Caco-2 (cell line): Measurements from ENCODE around the gene SPPL2B. TPM values are rescaled to one million over a fixed set of nuclear protein-coding genes. Genes with fewer than 3 reads are reported as not detected.
A peak's percentile ranks its signal among the peaks of the same experiment; 100 is the strongest.

Experiments
- BruUV-seq: library from RNA; stranded (reverse); fragments of 400-500 nt; replicated peaks from 2 replicates; lab custom pipeline; 2021; lab: Mats Ljungman, UMichigan
- CTCF ChIA-PET: fragments of 300-600 bp; sonication (Branson Sonifier 250); formaldehyde crosslinking; loops from one replicate; lab custom pipeline; 2022; ENCODE audit warnings: antibody characterized with exemption; lab: Charles Lee
- POLR2A ChIA-PET: fragments of 300-600 bp; sonication (Branson Sonifier 250); formaldehyde crosslinking; loops from one replicate; lab custom pipeline; 2022; ENCODE audit warnings: antibody characterized with exemption; lab: Charles Lee
- DNase-seq, 2 experiments: peaks; one replicate each; pipeline versions ENCODE4 v3.0.0 to v3.0.0-alpha.2; 2020 to 2022
- H3K27me3 ChIP-seq: replicated peaks from 2 replicates; pipeline ENCODE4 v1.6.0; 2011; ENCODE audit warnings: low read length; ENCODE audit not compliant: control insufficient read depth, insufficient read depth
- H3K36me3 ChIP-seq: 2 replicates; pipeline ENCODE4 v1.5.1; 2011; ENCODE audit warnings: low read length; ENCODE audit not compliant: control insufficient read depth, insufficient read depth
- H3K4me1 ChIP-seq: fragments of 250-450 bp; sonication (Bioruptor Pico); 2 replicates; pipeline ENCODE4 v1.5.1; 2020; ENCODE audit warnings: mild to moderate bottlenecking
- H3K4me3 ChIP-seq: 2 replicates; pipeline ENCODE4 v1.5.1; 2011; ENCODE audit warnings: low read depth, mild to moderate bottlenecking, control low read depth, low read length
- H3K9me3 ChIP-seq: fragments of 250-450 bp; sonication (Bioruptor Pico); 2 replicates; pipeline ENCODE4 v1.5.1; 2020; ENCODE audit warnings: mild to moderate bottlenecking, moderate library complexity
- H3K27ac Mint-ChIP-seq: one replicate; pipeline ENCODE4 v1.8.0; 2022; ENCODE audit warnings: mixed read lengths; ENCODE audit not compliant: unreplicated experiment
- H3K27me3 Mint-ChIP-seq: one replicate; pipeline ENCODE4 v1.8.0; 2022; ENCODE audit warnings: mixed read lengths; ENCODE audit not compliant: insufficient read depth, unreplicated experiment
- H3K36me3 Mint-ChIP-seq: one replicate; pipeline ENCODE4 v1.8.0; 2022; ENCODE audit warnings: mild to moderate bottlenecking, mixed read lengths; ENCODE audit not compliant: insufficient read depth, unreplicated experiment
- H3K4me1 Mint-ChIP-seq: one replicate; pipeline ENCODE4 v1.8.0; 2022; ENCODE audit warnings: low read depth, mixed read lengths; ENCODE audit not compliant: unreplicated experiment
- H3K4me3 Mint-ChIP-seq: one replicate; pipeline ENCODE4 v1.8.0; 2022; ENCODE audit warnings: mild to moderate bottlenecking, moderate library complexity, mixed read lengths; ENCODE audit not compliant: unreplicated experiment
- H3K9me3 Mint-ChIP-seq: one replicate; pipeline ENCODE4 v1.8.0; 2022; ENCODE audit warnings: mixed read lengths; ENCODE audit not compliant: unreplicated experiment
- intact Hi-C: fragments of 100-400 bp; cut with micrococcal nuclease; formaldehyde crosslinking; loops from one replicate; pipeline ENCODE4 v1.10.0; 2022; ENCODE audit not compliant: unreplicated experiment
- total RNA-seq: library from RNA; stranded (reverse); gene quantifications from 2 replicates; pipeline ENCODE4 v1.2.3, GENCODE V29; 2022
- TF ChIP-seq, protein P1 (sequence below), 2 experiments: fragments of 200-600 bp in 1 of 2; IDR thresholded peaks; 1 replicate in 1 of 2; 2 replicates in 1 of 2; pipeline versions ENCODE4 v1.5.1 to v1.8.0; 2011 to 2022; ENCODE audit warnings: antibody characterized with exemption in 1 of 2, control low read depth in 1 of 2, inconsistent platforms in 1 of 2, low read depth in 1 of 2, low read length in 1 of 2, mild to moderate bottlenecking in 1 of 2, moderate library complexity in 1 of 2; ENCODE audit not compliant: insufficient read depth in 1 of 2, severe bottlenecking in 1 of 2, unreplicated experiment in 1 of 2

Gene SPPL2B
- total RNA-seq, 1 experiment from 2014 or later: 92.3 TPM

DNA sequence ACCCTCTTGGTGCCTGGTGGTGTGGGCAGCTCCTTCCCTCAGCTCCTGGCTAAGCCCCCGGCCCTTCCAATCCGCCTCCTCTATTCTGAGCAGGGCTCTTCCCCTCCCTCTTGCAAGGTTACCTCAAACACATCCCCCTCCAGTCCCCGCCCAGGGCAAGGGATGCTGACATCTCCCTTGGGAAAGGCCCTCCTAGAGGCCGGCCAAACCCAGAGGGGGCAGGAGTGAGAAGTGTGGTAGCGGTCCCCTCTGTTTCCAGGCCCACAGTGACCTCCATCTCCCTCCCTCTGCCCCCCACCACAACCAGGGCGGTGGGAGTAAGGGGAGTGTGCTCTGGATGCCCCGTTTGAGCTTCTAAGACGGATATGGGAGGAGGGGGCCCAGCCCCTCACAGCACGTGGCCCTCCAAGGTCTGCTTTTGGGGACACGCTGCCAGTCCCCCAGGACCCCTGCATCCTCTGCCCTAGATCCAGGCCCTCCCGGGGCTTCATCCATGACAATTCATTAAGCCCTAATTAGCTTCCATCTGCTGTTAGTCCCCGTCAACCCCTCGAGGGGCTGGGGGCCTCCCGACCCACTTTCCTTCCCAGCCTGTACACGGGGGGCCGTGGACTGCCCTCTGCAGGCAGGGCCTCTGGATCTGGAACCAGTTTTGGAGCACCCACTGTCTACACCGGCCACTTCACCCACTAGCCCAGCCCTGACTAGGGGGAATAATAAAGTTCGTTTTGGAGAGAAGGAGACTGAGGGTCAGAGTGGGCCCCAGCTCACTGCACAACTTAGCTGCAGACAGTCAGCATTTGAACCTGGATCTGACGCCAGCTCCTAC, 22.8 kb upstream of the SPPL2B start:
- no peaks in the 10 kb centered on the region for H3K9me3 Mint-ChIP-seq
- H3K4me3 Mint-ChIP-seq: no peak overlapping the region
- H3K4me1 ChIP-seq: 0 out of 2 replicates have a peak, but pooled peaks cover 3% of the 10 kb centered on the region
- no peak for DNase-seq
- TF ChIP-seq, protein P1, sequence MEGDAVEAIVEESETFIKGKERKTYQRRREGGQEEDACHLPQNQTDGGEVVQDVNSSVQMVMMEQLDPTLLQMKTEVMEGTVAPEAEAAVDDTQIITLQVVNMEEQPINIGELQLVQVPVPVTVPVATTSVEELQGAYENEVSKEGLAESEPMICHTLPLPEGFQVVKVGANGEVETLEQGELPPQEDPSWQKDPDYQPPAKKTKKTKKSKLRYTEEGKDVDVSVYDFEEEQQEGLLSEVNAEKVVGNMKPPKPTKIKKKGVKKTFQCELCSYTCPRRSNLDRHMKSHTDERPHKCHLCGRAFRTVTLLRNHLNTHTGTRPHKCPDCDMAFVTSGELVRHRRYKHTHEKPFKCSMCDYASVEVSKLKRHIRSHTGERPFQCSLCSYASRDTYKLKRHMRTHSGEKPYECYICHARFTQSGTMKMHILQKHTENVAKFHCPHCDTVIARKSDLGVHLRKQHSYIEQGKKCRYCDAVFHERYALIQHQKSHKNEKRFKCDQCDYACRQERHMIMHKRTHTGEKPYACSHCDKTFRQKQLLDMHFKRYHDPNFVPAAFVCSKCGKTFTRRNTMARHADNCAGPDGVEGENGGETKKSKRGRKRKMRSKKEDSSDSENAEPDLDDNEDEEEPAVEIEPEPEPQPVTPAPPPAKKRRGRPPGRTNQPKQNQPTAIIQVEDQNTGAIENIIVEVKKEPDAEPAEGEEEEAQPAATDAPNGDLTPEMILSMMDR (IDR thresholded peaks at IDR 0.05; ENCODE audit: insufficient read depth in 1 of 2, low read depth in 1 of 2, low read length in 1 of 2, severe bottlenecking in 1 of 2, unreplicated experiment in 1 of 2): no peak
- H3K27me3 ChIP-seq: no peaks in the 10 kb centered on the region
- H3K4me3 ChIP-seq: no peak overlapping the region
- no peaks in the 10 kb centered on the region for H3K27me3 Mint-ChIP-seq
- no peaks in the 10 kb centered on the region for H3K9me3 ChIP-seq
- no peaks in the 10 kb centered on the region for H3K36me3 Mint-ChIP-seq
- no TSS peak for BruUV-seq
- no peak overlapping the region for H3K27ac Mint-ChIP-seq
- ChIA-PET CTCF (interaction anchor here (1.0 kb wide), 1 partner anchor 89 kb away, joined by 3 read pairs; no protein-coding TSS in a partner anchor), POLR2A (no interaction called here)
- intact Hi-C loops: no loop called here
- H3K36me3 ChIP-seq: no peaks in the 10 kb centered on the region
- peaks cover 6% of the 10 kb centered on the region for H3K4me1 Mint-ChIP-seq

DNA sequence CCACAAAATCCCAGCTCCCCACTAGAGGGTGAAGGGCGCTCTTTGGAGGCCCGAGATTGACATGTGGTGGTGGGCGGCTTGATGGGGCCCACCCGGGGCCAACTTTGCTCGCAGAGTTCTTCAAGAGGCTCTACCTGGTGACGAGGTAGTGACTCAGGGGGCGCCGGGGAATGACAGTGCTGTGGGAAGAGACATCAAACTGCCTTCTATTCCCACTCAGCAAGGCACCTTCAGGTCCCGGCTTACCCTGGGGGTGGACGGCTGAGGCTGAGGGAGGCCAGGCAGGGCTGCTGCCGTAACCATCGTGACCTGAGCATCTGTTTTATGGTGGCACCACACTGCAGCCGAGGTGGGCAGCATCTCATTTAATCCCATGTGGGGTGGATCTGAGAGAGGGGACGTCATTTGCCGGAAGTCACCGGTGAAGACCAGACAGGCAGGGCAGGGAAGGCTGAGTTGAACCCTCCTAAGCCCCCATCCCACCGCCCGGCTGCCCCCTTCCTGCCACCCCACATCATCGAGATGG, 22.1 kb upstream of the SPPL2B start:
- Histone ChIP-seq H3K4me3 (no peak overlapping the region), H3K27me3 (no peaks in the 10 kb centered on the region), H3K4me1 (0 out of 2 replicates have a peak, but pooled peaks cover 3% of the 10 kb centered on the region), H3K9me3 (no peaks in the 10 kb centered on the region), H3K36me3 (no peaks in the 10 kb centered on the region)
- peaks cover 6% of the 10 kb centered on the region for H3K4me1 Mint-ChIP-seq
- no peak for DNase-seq
- H3K27me3 Mint-ChIP-seq: no peaks in the 10 kb centered on the region
- intact Hi-C loops: no loop called here
- POLR2A ChIA-PET: no interaction called here
- no peak overlapping the region for H3K27ac Mint-ChIP-seq
- no peak overlapping the region for H3K4me3 Mint-ChIP-seq
- no peaks in the 10 kb centered on the region for H3K36me3 Mint-ChIP-seq
- CTCF ChIA-PET: interaction anchor here (1.0 kb wide), 1 partner anchor 88 kb away, joined by 3 read pairs; no protein-coding TSS in a partner anchor
- no peaks in the 10 kb centered on the region for H3K9me3 Mint-ChIP-seq
- BruUV-seq: no TSS peak
- TF ChIP-seq, protein P1 (IDR thresholded peaks at IDR 0.05; ENCODE audit: insufficient read depth in 1 of 2, low read depth in 1 of 2, low read length in 1 of 2, severe bottlenecking in 1 of 2, unreplicated experiment in 1 of 2): no peak

DNA sequence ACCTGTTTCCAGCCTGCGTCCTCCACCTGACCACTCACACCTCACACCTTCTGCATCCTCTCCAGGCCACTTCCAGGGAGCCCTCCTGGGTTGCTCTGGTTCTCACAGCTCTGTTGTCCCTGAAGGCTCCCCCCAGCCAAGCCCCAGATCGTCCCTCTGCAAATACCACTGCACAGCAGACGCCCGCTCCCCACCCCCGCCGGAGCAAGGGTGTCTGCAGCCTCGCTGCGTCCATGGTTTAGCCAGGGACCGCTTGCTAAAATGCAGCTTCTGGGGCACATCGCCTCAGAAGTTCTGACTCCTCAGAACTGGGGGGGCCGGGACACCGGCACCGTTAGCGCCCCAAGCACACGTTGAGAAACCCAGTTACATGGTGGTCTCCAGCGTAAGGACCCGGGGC, 21.5 kb upstream of the SPPL2B start:
- Mint-ChIP-seq H3K4me1 (peaks cover 6% of the 10 kb centered on the region), H3K27ac (no peak overlapping the region), H3K9me3 (no peaks in the 10 kb centered on the region), H3K4me3 (peak overlapping the region; percentile 3), H3K36me3 (no peaks in the 10 kb centered on the region), H3K27me3 (no peaks in the 10 kb centered on the region)
- ChIA-PET CTCF (no interaction called here), POLR2A (no interaction called here)
- H3K4me3 ChIP-seq: no peak overlapping the region
- intact Hi-C loops: no loop called here
- no peaks in the 10 kb centered on the region for H3K36me3 ChIP-seq
- H3K9me3 ChIP-seq: no peaks in the 10 kb centered on the region
- TF ChIP-seq, protein P1 (IDR thresholded peaks at IDR 0.05; ENCODE audit: insufficient read depth in 1 of 2, low read depth in 1 of 2, low read length in 1 of 2, severe bottlenecking in 1 of 2, unreplicated experiment in 1 of 2): no peak
- DNase-seq: no peak
- H3K27me3 ChIP-seq: no peaks in the 10 kb centered on the region
- BruUV-seq: no TSS peak
- 0 out of 2 replicates have a peak, but pooled peaks cover 3% of the 10 kb centered on the region for H3K4me1 ChIP-seq
